ENCODE measurements around the gene NYNRIN. TPM values are rescaled to one million over a fixed set of nuclear protein-coding genes. Genes with fewer than 3 reads are reported as not detected.
A peak's percentile ranks its signal among the peaks of the same experiment; 100 is the strongest.

The NYNRIN gene
- total and polyA plus RNA-seq, 9 donors = 22.0 to 76.0 (median 54.6) TPM

DNA sequence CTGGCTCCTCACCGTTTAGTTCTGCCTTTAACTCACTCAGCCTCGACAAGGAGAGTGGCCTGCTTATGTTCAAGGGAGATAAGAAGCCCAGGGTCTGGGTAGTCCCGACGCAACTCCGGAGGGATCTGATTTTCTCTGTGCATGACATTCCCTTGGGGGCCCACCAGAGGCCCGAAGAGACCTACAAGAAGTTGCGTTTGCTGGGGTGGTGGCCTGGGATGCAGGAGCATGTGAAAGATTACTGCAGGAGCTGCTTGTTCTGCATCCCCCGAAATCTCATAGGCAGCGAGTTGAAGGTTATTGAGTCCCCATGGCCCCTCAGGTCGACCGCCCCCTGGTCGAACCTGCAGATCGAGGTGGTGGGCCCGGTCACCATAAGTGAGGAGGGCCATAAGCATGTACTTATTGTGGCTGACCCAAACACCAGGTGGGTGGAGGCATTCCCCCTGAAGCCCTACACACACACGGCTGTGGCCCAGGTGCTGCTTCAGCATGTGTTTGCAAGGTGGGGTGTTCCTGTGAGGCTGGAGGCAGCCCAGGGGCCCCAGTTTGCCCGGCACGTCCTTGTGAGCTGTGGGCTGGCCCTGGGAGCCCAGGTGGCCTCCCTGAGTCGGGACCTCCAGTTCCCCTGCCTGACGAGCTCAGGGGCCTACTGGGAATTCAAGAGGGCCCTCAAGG lies 17.6 kb downstream of the NYNRIN start:
- Histone ChIP-seq H3K9me3 (no peaks in the 10 kb centered on the region), H3K4me1 (ENCODE audit: insufficient read depth) (peaks cover 13% of the 10 kb centered on the region), H3K27ac (peak overlapping the region in 1 of 2 donors; percentile 29), H3K4me3 (no peak overlapping the region), H3K27me3 (no peaks in the 10 kb centered on the region), H3K36me3 (no peaks in the 10 kb centered on the region)
- intact Hi-C loops (cut with DNase I) = no loop called here
- 58 to 68% (median 65%) methylated on average over 19 of the region's 19 CpGs for WGBS, 3 donors
- DNase-seq = peak in 2 of 5 donors; percentile 18 to 25
- TF ChIP-seq EP300 (IDR thresholded peaks at IDR 0.05) = no peak
- TF ChIP-seq, protein P1, sequence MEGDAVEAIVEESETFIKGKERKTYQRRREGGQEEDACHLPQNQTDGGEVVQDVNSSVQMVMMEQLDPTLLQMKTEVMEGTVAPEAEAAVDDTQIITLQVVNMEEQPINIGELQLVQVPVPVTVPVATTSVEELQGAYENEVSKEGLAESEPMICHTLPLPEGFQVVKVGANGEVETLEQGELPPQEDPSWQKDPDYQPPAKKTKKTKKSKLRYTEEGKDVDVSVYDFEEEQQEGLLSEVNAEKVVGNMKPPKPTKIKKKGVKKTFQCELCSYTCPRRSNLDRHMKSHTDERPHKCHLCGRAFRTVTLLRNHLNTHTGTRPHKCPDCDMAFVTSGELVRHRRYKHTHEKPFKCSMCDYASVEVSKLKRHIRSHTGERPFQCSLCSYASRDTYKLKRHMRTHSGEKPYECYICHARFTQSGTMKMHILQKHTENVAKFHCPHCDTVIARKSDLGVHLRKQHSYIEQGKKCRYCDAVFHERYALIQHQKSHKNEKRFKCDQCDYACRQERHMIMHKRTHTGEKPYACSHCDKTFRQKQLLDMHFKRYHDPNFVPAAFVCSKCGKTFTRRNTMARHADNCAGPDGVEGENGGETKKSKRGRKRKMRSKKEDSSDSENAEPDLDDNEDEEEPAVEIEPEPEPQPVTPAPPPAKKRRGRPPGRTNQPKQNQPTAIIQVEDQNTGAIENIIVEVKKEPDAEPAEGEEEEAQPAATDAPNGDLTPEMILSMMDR (IDR thresholded peaks at IDR 0.05) = no peak
- no peak for TF ChIP-seq POLR2A (IDR thresholded peaks at IDR 0.05)

DNA sequence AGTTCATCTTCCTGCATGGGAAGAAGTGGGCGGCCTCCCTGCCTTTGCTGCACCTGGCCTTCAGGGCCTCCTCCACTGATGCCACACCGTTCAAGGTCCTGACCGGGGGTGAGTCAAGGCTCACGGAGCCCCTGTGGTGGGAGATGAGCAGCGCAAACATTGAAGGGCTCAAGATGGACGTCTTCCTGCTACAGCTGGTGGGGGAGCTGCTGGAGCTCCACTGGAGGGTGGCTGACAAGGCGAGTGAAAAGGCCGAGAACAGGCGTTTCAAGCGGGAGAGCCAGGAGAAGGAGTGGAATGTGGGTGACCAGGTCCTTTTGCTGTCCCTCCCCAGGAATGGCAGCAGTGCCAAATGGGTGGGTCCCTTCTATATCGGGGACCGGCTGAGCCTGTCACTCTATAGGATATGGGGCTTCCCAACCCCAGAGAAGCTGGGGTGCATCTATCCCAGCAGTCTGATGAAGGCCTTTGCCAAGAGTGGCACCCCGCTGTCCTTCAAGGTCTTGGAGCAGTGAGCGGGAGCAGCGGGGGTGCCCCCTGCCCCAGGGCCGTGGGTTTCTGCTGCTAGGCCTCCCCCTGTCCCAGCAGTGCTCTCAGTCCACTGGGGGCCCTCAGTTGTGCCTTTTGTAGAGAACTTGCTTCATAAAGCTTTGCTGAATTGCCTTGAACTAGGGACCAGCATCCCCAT lies 18.3 kb downstream of the NYNRIN start:
- Histone ChIP-seq H3K9me3 (no peaks in the 10 kb centered on the region), H3K36me3 (no peaks in the 10 kb centered on the region), H3K4me1 (ENCODE audit: insufficient read depth) (peaks cover 13% of the 10 kb centered on the region), H3K27me3 (no peaks in the 10 kb centered on the region), H3K27ac (peak overlapping the region in 1 of 2 donors; percentile 29), H3K4me3 (no peak overlapping the region)
- DNase-seq = peak in 1 of 5 donors; percentile 33
- WGBS, 3 donors = 59 to 70% (median 62%) methylated on average over 16 of the region's 16 CpGs
- TF ChIP-seq POLR2A (IDR thresholded peaks at IDR 0.05) (no peak), EP300 (IDR thresholded peaks at IDR 0.05) (no peak)
- TF ChIP-seq, protein P1 (IDR thresholded peaks at IDR 0.05) = no peak
- intact Hi-C loops (cut with DNase I) = no loop called here

DNA sequence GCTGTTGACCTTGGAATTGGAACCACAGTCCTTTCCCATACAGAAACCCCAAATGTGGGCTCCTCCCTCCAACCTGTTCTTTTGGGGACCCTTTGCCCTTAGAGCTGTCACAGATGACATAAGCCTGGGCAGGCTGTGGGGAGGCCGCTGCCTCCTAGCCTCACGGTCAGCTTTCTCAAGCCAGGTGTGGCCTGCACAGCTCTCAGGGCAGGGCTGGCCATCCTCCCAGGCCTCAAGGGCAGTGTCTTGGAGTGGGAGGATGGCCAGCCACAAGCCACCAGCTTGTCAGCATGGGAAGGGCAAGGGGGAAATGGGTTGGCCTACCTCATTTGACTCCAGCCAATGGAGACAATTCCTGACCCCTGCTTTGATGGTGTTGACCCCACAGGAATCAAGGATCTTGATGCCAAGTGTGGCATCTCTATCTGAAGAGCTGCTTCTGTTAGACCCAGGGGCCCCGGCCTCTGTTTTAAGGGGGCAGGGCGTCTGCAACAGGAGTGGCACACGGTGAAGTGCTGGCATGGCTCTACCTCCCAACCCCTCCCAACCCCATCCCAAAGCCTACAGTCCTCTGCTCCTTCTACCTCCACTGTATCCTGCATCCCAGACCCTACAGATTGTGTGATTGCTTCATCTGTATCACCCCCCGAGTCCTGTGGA lies 19.2 kb downstream of the NYNRIN start:
- Histone ChIP-seq H3K27ac (peak overlapping the region in 1 of 2 donors; percentile 29), H3K36me3 (no peaks in the 10 kb centered on the region), H3K9me3 (no peaks in the 10 kb centered on the region), H3K4me1 (ENCODE audit: insufficient read depth) (peaks cover 13% of the 10 kb centered on the region), H3K27me3 (no peaks in the 10 kb centered on the region), H3K4me3 (no peak overlapping the region)
- 34 to 49% (median 41%) methylated on average over 6 of the region's 6 CpGs for WGBS, 3 donors
- TF ChIP-seq, protein P1 (IDR thresholded peaks at IDR 0.05) = no peak
- DNase-seq = peak in 2 of 5 donors; percentile 29 to 47
- intact Hi-C loops (cut with DNase I) = no loop called here

DNA sequence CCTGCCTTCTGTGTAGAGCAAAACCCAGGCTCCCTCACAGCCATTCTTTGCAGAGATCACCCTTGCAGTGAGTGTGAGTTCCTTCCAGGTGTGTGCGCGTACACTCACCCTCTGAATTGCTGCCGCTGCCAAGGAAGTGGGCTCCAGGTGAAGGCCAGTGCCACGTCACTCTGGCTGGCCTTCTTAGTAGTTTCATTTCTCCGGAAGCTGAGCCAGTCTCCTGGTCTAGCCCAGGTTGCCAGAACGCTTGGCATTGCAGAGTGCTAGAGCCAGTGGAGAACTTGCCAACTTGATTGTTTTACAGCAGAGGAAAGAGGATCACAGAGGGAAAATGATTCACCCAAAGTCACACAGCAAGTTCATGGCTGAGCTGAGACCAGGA lies 19.7 kb downstream of the NYNRIN start:
- Histone ChIP-seq H3K27ac (peak overlapping the region in 1 of 2 donors; percentile 29), H3K27me3 (no peaks in the 10 kb centered on the region), H3K4me3 (no peak overlapping the region), H3K9me3 (no peaks in the 10 kb centered on the region), H3K36me3 (no peaks in the 10 kb centered on the region), H3K4me1 (ENCODE audit: insufficient read depth) (peaks cover 13% of the 10 kb centered on the region)
- 6 to 18% (median 9%) methylated on average over 6 of the region's 6 CpGs for WGBS, 3 donors
- peak in 3 of 5 donors; percentile 42 to 51 (median 44) for DNase-seq
- no peak for TF ChIP-seq POLR2A (IDR thresholded peaks at IDR 0.05)
- TF ChIP-seq EP300 (IDR thresholded peaks at IDR 0.05) = no peak
- TF ChIP-seq, protein P1 (IDR thresholded peaks at IDR 0.05) = no peak
- intact Hi-C loops (cut with DNase I) = no loop called here

All from ovary (tissue), 9 donors.